Stimulated activated CD4-positive, alpha-beta T cell treated with anti-CD3 and anti-CD28 coated beads, Interleukin-4, amount 100 ng/mL, for 4 hours (primary cell): Measurements from ENCODE around the gene ADH1C.

Source experiments
- DNase-seq, 2 experiments: peaks; one replicate each; pipeline ENCODE4 v3.0.0-alpha.2; 2020

ADH1C gene

DNA sequence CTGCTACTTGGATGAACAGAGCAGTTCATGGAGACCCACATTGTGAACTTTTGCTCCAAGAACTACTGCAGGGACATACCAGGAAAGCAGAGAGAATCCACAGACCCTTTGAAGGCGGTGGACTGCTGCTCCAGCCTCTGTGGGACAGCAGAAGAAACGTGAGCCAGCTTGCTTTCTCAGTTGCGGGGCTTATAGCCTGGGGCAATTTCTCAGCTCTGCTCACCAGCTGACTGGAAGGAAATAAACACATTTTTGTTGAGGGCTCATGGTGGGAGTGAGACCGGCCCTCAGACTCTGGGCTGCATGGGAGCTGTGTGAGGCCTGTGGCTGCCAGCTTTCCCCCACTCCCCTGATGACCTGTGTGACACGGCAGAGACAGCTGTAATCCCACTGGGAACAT lies 59.2 kb downstream of the ADH1C start:
- no peak for DNase-seq

DNA sequence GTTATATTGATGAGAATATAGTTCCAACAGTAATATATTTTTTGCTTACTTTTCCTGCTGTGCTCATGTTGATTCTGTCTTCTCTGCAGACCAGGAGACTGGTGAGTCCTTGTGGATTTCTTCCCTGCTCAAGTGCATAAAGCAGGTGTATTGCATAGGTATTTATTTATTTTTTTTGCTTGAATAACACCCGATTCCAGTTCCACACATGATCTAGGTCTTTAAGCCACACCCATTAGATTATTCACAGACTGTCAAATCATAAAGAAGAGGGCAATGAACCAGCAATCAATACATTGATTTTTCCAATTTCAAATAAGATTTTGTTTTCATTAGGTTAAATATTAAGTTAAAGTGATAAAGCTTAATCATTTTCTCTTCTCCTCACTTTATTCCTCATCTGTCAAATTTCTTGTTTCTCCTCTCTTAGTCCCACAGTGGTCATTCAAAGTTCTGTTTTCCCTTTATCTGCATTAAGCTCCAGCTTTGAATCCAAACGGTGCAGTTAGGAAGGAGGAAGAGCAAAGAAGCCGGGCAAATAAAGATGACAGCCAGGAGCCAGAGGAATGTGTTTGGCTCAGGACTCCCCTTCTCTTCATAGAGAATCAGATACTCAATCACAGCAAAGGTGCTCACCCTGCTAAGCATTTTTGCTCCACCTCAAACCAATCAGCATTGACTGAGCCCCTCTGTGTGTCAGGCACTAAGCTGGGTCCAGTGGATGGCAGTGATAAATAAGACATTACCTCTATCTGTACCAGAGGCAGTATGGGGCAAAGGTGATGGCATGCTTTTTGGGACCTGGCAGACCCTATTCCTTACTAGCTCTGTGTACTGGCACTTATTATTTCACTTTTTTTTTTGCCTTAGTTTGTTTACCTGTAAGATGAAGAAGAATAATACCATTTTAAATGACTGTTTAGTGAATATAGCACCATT lies 61.4 kb downstream of the ADH1C start, which contains the start of gene ADH1A:
TSS of gene ADH1A (minus strand) at position 138 of the 939 bp plus-strand sequence. CDS start at position 67, 71 bp downstream.
- no peak for DNase-seq
